ENCODE results near the gene UBTD1.
"Not testable (repeated sequence)": the region's sequence is repeated elsewhere in the genome, so short reads cannot be mapped to it uniquely, and the experiment has no call there.

The UBTD1 gene

DNA sequence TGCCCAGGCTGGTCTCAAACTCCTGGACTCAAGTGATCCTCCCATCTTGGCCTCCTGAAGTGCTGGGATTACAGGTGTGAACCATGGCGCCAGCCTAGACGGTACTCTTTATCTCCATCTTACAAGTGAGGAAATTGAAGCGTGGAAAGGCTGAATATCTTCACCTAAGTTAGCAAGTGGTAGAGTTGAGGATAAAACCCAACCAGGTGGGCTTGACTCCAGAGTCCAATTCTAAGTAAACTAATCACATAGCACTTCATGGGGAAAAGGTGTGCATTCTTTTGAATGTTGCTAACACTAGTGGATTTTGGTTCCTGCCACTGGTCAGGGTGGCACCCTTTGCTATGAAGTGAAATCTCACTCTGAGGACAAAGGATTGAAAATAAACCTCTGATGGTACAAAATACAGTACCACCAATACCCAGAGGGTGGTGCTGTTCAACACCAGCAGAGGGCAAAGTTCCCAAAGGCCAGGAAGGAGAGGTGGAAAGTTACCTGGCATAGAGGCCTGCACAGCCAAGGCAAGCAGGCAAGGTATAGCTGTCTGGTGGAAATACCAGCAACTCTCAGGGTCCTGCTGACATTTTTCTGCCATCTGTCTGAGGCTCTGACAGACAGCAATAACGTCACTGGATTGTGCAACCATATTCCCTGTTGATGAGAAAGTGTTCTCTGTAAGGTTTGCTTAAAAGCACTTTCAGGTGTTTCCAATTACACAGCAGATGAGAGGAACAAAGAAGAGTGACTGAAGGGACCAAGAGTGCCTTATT lies 35.2 kb upstream of the UBTD1 start:
- TF ChIP-seq, protein P1, sequence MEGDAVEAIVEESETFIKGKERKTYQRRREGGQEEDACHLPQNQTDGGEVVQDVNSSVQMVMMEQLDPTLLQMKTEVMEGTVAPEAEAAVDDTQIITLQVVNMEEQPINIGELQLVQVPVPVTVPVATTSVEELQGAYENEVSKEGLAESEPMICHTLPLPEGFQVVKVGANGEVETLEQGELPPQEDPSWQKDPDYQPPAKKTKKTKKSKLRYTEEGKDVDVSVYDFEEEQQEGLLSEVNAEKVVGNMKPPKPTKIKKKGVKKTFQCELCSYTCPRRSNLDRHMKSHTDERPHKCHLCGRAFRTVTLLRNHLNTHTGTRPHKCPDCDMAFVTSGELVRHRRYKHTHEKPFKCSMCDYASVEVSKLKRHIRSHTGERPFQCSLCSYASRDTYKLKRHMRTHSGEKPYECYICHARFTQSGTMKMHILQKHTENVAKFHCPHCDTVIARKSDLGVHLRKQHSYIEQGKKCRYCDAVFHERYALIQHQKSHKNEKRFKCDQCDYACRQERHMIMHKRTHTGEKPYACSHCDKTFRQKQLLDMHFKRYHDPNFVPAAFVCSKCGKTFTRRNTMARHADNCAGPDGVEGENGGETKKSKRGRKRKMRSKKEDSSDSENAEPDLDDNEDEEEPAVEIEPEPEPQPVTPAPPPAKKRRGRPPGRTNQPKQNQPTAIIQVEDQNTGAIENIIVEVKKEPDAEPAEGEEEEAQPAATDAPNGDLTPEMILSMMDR (IDR thresholded peaks at IDR 0.05; ENCODE audit: low read depth, low read length) = peak; percentile 75
- Histone ChIP-seq H3K27me3 (ENCODE audit: insufficient read depth, low read depth, severe bottlenecking) (no peaks in the 10 kb centered on the region), H3K27ac (peak overlapping the region; percentile 10), H3K4me3 (ENCODE audit: low read depth, low read length) (no peak overlapping the region), H3K9me3 (ENCODE audit: severe bottlenecking) (no peaks in the 10 kb centered on the region), H3K36me3 (peaks cover 100% of the 10 kb centered on the region)
- DNase-seq = peak; percentile 49

DNA sequence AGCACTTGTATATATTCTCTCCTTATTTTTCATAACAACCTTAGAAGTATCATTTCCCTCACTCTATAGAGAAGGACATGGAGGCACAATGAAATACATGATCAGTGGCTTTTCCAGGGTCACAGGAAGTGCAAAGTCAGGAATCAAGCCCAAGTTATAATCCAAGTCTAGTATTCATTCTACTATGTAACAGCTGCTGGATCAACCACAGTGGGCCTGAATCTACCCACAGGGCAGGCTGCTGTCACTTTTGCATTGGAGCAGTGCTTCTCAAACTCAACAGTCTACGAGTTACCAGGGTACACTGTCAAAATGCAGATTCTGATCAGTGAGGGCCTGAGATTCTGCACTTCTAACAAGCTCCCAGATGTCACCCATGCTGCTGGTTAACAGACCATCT lies 34.5 kb upstream of the UBTD1 start:
- DNase-seq = no peak
- Histone ChIP-seq H3K36me3 (peaks cover 100% of the 10 kb centered on the region), H3K9me3 (ENCODE audit: severe bottlenecking) (no peaks in the 10 kb centered on the region), H3K27ac (no peak overlapping the region), H3K4me3 (ENCODE audit: low read depth, low read length) (no peak overlapping the region), H3K27me3 (ENCODE audit: insufficient read depth, low read depth, severe bottlenecking) (no peaks in the 10 kb centered on the region)
- TF ChIP-seq, protein P1 (IDR thresholded peaks at IDR 0.05; ENCODE audit: low read depth, low read length) = no peak

DNA sequence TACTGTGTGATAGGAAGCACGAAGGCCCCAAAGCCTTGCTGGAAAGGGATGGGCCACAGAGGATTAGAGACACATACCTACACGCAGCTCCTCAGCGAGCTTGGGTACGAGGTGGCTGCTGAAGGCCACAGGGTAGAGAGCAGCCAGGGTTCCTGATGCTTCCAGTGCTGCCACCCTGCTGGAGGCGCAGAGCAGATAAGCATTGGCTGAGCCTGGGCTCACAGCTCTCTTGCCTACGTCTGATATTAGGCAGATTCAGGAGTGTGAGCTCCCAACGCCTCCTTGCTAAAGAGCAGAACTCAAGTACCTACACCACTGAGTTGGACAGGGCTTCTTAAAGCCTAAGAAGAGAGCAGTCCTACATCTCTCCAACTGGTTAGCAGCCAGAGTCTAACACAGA lies 32.7 kb upstream of the UBTD1 start:
- H3K9me3 ChIP-seq (ENCODE audit: severe bottlenecking) = no peaks in the 10 kb centered on the region
- TF ChIP-seq, protein P1 (IDR thresholded peaks at IDR 0.05; ENCODE audit: low read depth, low read length) = no peak
- peaks cover 99% of the 10 kb centered on the region for H3K36me3 ChIP-seq
- H3K27ac ChIP-seq = no peak overlapping the region
- no peak overlapping the region for H3K4me3 ChIP-seq (ENCODE audit: low read depth, low read length)
- no peak for DNase-seq
- no peaks in the 10 kb centered on the region for H3K27me3 ChIP-seq (ENCODE audit: insufficient read depth, low read depth, severe bottlenecking)

DNA sequence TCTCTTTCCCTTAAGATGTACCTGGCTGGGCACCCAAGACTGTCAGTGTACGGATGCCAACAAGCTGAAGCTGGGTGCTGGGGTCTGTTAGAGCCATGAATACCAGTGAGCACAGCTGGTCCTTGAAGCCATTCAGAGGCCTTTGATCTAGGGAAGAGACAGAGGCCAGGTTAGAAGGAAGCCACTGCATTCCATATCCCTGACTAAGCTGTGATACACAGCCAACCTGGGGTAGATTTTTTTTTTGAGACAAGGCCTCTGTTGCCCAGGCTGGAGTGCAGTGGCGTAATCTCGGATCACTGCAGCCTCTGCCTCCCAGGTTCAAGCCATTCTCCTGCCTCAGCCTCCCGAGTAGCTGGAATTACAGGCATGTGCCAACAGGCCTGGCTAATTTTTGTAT lies 32.0 kb upstream of the UBTD1 start:
- H3K36me3 ChIP-seq = peaks cover 93% of the 10 kb centered on the region
- H3K27me3 ChIP-seq (ENCODE audit: insufficient read depth, low read depth, severe bottlenecking) = no peaks in the 10 kb centered on the region
- no peak for DNase-seq
- no peak overlapping the region for H3K27ac ChIP-seq
- no peaks in the 10 kb centered on the region for H3K9me3 ChIP-seq (ENCODE audit: severe bottlenecking)
- H3K4me3 ChIP-seq (ENCODE audit: low read depth, low read length) = no peak overlapping the region
- TF ChIP-seq, protein P1 (IDR thresholded peaks at IDR 0.05; ENCODE audit: low read depth, low read length) = no peak

DNA sequence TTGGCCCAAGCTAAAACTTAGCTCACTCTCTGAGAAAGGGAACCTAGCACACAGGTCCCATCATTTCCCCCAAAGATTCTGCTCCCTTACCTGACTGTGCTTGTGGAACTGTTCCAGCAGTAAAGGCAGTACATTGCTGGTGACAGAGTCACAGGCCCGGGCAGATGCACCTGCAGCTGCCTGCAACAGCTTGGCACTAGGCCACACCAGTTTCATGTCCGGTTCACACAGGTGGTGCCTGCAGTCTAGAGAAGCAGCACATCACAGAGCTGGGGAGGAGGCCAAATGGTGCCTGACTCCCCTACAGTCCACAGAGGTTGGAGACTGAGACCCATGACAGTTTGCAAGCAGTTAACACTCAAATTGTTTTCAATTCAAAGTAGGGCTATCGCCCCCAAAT lies 30.6 kb upstream of the UBTD1 start:
- H3K4me3 ChIP-seq (ENCODE audit: low read depth, low read length) = no peak overlapping the region
- no peak for DNase-seq
- peaks cover 86% of the 10 kb centered on the region for H3K36me3 ChIP-seq
- TF ChIP-seq, protein P1 (IDR thresholded peaks at IDR 0.05; ENCODE audit: low read depth, low read length) = no peak
- no peaks in the 10 kb centered on the region for H3K9me3 ChIP-seq (ENCODE audit: severe bottlenecking)
- H3K27ac ChIP-seq = no peak overlapping the region
- H3K27me3 ChIP-seq (ENCODE audit: insufficient read depth, low read depth, severe bottlenecking) = no peaks in the 10 kb centered on the region

DNA sequence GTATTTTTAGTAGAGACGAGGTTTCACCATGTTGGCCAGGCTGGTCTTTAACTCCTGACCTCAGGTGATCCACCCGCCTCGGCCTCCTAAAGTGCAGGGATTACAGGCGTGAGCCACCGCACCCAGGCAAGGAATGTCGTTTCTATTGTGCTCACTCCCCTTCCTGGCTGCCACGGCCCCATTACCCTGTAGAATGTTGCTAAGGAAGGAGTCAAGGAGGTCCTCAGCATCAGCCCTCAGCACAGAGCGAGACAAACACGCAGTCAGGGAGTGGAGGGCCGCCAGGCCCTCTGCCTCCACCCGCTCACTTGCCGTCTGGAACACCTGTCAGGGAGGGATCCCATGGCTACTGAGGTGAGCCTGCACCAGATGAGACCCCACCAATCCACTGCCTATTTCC lies 29.9 kb upstream of the UBTD1 start:
- not testable (repeated sequence) for H3K4me3 ChIP-seq (ENCODE audit: low read depth, low read length); H3K27me3 ChIP-seq (ENCODE audit: insufficient read depth, low read depth, severe bottlenecking); H3K27ac ChIP-seq; DNase-seq; H3K9me3 ChIP-seq (ENCODE audit: severe bottlenecking)
- H3K36me3 ChIP-seq = peaks cover 86% of the 10 kb centered on the region

Measured in WERI-Rb-1 (cell line).